ENCODE measurements around the gene COMMD10. TPM values are rescaled to one million over a fixed set of nuclear protein-coding genes. Genes with fewer than 3 reads are reported as not detected.
"Not testable (repeated sequence)": the region's sequence is repeated elsewhere in the genome, so short reads cannot be mapped to it uniquely, and the experiment has no call there.

Gene COMMD10
- total RNA-seq, 1 donor from 2014 or later: 10.9 TPM

DNA sequence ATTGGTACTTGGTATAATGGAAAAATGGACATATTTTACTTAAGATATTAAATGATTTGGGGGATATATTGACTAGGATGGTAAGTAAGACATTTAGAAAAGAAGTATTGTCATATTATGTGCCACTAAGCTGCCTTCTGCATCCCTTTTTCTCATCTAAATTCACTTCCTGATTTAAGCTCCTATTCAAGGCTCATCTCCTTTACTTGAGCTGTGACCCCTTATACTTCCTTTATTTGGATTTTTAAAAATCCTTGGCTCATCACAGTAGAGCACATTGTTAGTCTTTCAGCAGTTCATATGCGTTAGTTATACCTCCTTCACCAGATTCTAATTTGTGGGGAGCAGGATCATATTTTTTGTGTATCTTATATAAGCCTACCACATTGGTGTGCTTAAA, 6.6 kb downstream of the COMMD10 start:
- ATAC-seq: no peak

GRCh38 chr5:116097301-116097700, 12.5 kb downstream of the COMMD10 start:
- ATAC-seq: no peak
- DNase-seq (ENCODE audit: low spot score): no peak

More for the DNA sequence above, 6.6 kb downstream of the COMMD10 start:
- no peak for DNase-seq (ENCODE audit: low spot score)

GRCh38 chr5:116098998-116099397, 14.2 kb downstream of the COMMD10 start:
- no peak for ATAC-seq
- DNase-seq (ENCODE audit: low spot score): no peak

DNA sequence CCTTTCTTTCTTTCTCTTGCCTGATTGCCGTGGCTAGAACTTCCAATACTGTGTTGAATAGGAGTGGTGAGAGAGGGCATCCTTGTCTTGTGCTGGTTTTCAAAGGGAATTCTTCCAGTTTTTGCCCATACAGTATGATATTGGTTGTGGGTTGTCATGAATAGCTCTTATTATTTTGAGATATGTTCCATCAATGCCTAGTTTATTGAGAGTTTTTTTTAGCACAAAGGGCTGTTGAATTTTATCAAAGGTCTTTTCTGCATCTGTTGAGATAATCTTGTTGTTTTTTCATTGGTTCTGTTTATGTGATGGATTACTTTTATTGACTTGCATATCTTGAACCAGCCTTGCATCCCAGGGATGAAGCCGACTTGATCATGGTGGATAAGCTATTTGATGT, 20.1 kb downstream of the COMMD10 start:
- DNase-seq (ENCODE audit: low spot score); ATAC-seq: not testable (repeated sequence)

DNA sequence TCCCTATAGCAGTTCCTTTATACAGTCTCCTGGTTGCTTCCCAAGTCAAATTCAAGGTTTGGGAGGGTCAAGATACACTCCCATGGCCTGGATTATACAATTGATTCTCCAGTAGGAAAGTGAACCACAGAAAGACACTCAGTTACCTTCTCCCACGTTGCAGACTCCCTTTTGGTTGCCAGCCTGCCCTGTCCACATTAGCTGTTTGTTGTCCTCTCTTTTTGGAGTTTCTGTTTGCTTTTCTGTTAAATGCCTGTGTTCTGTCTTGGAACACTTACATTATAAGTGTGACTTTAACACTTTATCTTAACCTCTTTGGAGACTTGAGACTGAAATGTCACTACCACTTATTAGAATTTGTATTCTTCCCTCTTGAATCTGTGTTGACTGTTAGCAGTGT, 30.3 kb downstream of the COMMD10 start:
- DNase-seq (ENCODE audit: low spot score): no peak
- peak; percentile 66 for ATAC-seq

GRCh38 chr5:116130471-116130870, 45.6 kb downstream of the COMMD10 start:
- DNase-seq (ENCODE audit: low spot score) (no peak), ATAC-seq (no peak)

DNA sequence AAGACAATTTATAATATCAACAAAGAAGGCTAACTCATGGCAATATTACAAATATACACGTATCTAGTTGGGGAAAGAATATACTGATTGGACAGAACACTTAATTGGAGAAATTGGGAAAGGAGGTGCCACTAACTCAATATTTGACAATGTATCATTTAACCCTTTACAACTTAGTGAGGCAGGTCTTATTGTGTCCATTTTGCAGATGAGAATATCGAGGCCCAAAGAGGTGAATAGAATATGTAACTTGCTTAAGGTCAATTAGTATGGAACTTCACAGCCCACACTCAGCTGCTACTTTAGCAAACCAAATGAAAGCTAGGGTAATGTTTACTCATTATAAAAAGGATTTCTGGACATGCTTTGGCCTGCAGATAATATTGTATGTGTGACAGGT, 46.2 kb downstream of the COMMD10 start:
- no peak for DNase-seq (ENCODE audit: low spot score)
- no peak for ATAC-seq

DNA sequence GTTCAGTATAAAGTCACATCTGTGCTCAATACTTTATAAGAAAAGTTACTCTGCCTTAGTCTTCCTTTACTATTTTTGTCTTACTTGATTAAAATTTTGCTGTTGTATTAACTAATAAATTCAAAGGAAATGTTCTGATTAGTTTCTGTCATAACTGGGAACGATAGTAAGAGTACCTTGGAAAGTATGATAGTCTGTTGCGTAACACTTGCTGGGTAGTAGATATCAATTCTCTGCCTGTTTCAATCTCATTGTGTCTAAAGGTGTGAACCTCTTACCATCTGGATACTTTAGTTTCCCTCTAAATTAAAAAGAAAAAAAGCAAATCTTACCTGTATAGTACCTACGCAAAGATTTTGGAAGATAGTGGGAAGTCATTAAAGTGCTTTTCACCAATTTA, 48.5 kb downstream of the COMMD10 start:
- no peak for DNase-seq (ENCODE audit: low spot score)
- ATAC-seq: no peak

GRCh38 chr5:116135344-116135743, 50.5 kb downstream of the COMMD10 start:
- ATAC-seq: no peak
- DNase-seq (ENCODE audit: low spot score): no peak

- peak; percentile 88 for ATAC-seq
- DNase-seq (ENCODE audit: low spot score): no peak
Measured at GRCh38 chr5:116137544-116138378, 52.9 kb downstream of the COMMD10 start.

DNA sequence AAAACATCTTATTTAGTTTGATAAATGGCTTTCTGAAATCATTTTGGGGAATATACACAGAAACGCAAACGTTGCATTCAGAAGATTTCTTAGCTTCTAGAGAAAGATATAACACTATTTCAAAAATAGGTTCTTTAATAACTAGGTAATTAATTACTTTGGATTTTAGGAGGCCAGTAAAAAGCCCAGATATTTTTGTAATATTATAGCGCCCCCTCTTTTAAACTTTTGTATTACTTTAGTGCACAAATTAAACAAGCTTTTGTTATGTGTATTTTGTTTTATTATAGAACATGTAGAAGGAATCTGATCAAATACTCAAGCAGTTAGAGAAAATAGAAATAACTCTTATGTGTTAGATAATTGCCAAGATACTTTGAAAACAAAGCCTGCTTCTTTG, 57.7 kb downstream of the COMMD10 start:
- ATAC-seq (no peak), DNase-seq (ENCODE audit: low spot score) (no peak)

DNA sequence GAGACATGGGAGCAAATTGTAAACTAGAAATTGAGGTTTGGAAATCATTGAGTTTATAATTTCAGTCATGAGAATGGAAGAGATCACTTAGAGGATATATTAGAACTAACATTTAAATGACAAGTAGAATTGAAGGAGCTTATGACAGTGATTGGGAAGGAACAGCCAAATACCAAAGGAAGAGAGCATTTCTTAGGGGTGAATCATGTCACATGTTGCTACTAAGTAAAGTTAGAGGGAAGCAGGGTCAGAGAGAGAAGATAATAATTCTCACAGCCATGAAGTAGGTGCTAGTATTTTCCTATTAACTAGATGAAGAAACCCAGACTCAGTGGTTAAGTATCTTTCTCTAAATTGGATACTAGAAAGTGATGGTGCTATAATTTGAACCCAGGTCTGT, 59.3 kb downstream of the COMMD10 start:
- no peak for ATAC-seq
- no peak for DNase-seq (ENCODE audit: low spot score)

GRCh38 chr5:116144991-116145390, 60.2 kb downstream of the COMMD10 start:
- no peak for ATAC-seq
- no peak for DNase-seq (ENCODE audit: low spot score)

- DNase-seq (ENCODE audit: low spot score) (no peak), ATAC-seq (no peak)
Measured at GRCh38 chr5:116145416-116145815, 60.6 kb downstream of the COMMD10 start.

DNA sequence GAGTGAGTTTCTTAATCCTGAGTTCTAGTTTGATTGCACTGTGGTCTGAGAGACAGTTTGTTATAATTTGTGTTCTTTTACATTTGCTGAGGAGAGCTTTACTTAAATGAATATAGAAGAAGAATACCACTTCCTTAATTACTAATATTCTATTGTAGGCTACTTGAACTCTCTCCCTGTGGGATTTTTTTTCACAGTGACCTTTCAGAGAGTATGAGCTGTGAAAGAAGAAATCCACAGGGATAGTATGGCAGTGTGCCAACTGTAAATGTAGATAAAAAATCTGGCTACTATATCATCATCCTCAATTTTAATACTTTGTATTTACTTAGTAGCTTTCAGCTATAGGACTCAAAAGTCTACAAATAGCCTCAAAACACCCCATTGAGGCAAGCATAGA, 67.3 kb downstream of the COMMD10 start:
- no peak for DNase-seq (ENCODE audit: low spot score)

GRCh38 chr5:116153687-116154174, 68.9 kb downstream of the COMMD10 start:
- DNase-seq (ENCODE audit: low spot score): no peak
- peak; percentile 76 for ATAC-seq

More for the DNA sequence above, 67.3 kb downstream of the COMMD10 start:
- no peak for ATAC-seq

DNA sequence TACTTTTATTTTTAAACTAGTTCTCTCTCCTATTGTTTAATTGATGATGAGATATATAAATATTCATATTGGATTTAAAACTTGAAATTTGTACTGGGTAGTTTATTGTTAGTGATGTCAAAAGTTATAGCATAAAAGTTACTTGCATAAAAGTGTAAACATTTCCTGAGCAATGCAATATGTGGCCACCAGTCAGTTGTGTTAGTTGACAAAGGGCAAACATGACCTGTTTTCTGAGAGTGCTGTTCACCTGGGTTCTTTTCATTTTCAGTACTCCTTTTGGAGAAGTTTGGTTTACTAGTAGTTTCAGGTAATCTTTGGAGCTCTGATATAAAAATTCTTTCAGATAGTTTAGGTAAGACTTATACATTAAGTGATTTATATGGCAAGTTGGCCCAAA, 69.4 kb downstream of the COMMD10 start:
- DNase-seq (ENCODE audit: low spot score): no peak
- ATAC-seq: peak; percentile 94

- ATAC-seq: peak; percentile 62
Measured at GRCh38 chr5:116154931-116155330, 70.1 kb downstream of the COMMD10 start.

GRCh38 chr5:116157902-116158301, 73.1 kb downstream of the COMMD10 start:
- no peak for DNase-seq (ENCODE audit: low spot score)
- ATAC-seq: no peak

More at GRCh38 chr5:116154931-116155330, 70.1 kb downstream of the COMMD10 start:
- no peak for DNase-seq (ENCODE audit: low spot score)

DNA sequence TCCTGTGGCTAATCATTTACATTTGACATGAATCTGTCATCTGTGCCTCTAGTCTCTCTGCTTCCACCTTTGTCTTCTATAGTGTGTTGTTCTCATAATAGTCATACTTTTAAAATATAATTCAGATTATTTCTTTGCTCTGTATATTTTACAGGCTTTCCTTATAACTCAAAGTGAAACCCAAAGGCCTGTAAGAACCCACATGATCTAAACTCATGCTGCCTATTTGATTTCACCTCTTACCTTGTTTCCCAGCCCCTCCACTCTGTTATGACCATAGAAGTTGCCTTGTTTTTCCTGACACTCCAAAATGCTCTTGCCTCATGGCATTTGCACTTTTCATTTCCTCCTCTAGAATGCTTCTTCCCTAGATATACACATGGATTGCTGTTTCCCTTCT, 74.2 kb downstream of the COMMD10 start:
- DNase-seq (ENCODE audit: low spot score): no peak
- ATAC-seq: no peak

GRCh38 chr5:116174111-116174510, 89.3 kb downstream of the COMMD10 start:
- DNase-seq (ENCODE audit: low spot score) (no peak), ATAC-seq (no peak)

DNA sequence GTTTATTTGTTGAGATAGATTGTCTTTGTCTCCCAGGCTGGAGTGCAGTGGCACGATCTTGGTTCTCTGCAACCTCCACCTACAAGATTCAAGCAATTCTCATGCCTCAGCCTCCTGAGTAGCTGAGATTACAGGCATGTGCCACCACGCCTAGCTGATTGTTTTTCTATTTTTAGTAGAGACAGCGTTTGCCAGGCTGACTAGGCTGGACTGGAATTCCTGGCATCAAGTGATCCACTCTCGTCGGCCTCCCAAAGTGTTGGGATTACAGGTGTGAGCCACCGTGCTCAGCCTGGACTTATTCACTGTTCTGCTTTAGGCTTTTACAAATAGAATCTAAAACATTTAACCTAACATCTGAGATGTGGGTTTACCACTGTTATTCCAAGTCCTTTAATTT, 91.3 kb downstream of the COMMD10 start:
- DNase-seq (ENCODE audit: low spot score): no peak
- ATAC-seq: no peak

- no peak for DNase-seq (ENCODE audit: low spot score)
- ATAC-seq: no peak
Measured at GRCh38 chr5:116178925-116179324, 94.1 kb downstream of the COMMD10 start.

Measured in left lobe of liver (tissue), 2 donors.